ENCODE measurements around the gene WNT6. TPM values are rescaled to one million over a fixed set of nuclear protein-coding genes. Genes with fewer than 3 reads are reported as not detected.

The WNT6 gene
- total and polyA plus RNA-seq, 2 of the 8 experiments (the other 6 are each of a cell fraction or from before 2014, with no cell fraction given) = not detected

- H3K4me2 ChIP-seq (ENCODE audit: insufficient read depth in 1 of 2, low read depth in 2 of 2, low read length in 2 of 2) = no peak overlapping the region
- H2BK120ac ChIP-seq (replicated peaks; ENCODE audit: low read depth, low read length) = no peak overlapping the region
- H3K14ac ChIP-seq (ENCODE audit: insufficient read length) = no peak overlapping the region
- H3K18ac ChIP-seq (ENCODE audit: extremely low read depth, low read length) = no peak overlapping the region
- 84% methylated on average over 14 of the region's 14 CpGs; no CpG with 5 or more reads in 1 of the 2 experiments for WGBS, 2 experiments (ENCODE audit: extremely low coverage in 1 of 2, insufficient coverage in 1 of 2, insufficient read length in 1 of 2, insufficient replicate concordance in 2 of 2, low coverage in 1 of 2, low lambda C conversion rate in 2 of 2, missing lambda C conversion rate in 1 of 2)
- H2BK5ac ChIP-seq (ENCODE audit: low read depth, low read length) = no peak overlapping the region
- H3K36me3 ChIP-seq (ENCODE audit: control insufficient read depth in 2 of 4, insufficient read depth in 4 of 4, low read length in 3 of 4) = no peaks in the 10 kb centered on the region
- H2AFZ ChIP-seq (ENCODE audit: low read length) = no peak overlapping the region
- no peaks in the 10 kb centered on the region for H3K79me2 ChIP-seq (ENCODE audit: control insufficient read depth in 1 of 2, insufficient read depth in 2 of 2, low read length in 2 of 2)
- H2BK12ac ChIP-seq (ENCODE audit: low read depth, low read length) = no peak overlapping the region
- H3K23ac ChIP-seq (ENCODE audit: insufficient read length) = no peak overlapping the region
- ChIA-PET CTCF (ENCODE audit: partially characterized antibody) (interaction anchor here (0.9 to 2.6 kb wide), 5 partner anchors 11 to 71 kb away, joined by 3 to 9 read pairs (median 4); no protein-coding TSS in a partner anchor), POLR2A (ENCODE audit: partially characterized antibody) (interaction anchor here (2.3 kb wide), 1 partner anchor 12 kb away, joined by 5 read pairs; no protein-coding TSS in a partner anchor)
- peaks cover 2% of the 10 kb centered on the region; the same call in 1 of the 2 replicates for H3K23me2 ChIP-seq (ENCODE audit: low read depth, low read length)
- H3K9ac ChIP-seq (replicated peaks in 1 of 4; ENCODE audit: extremely low read depth in 1 of 4, low read depth in 3 of 4, low read length in 3 of 4) = no peak overlapping the region
- FAIRE-seq (no peak), DNase-seq (ENCODE audit: low read depth in 1 of 2, low spot score in 2 of 2) (no peak)
- H3K4ac ChIP-seq (replicated peaks; ENCODE audit: insufficient read length, low read depth, low read length) = no peak overlapping the region
- no peak overlapping the region for H2AK5ac ChIP-seq (ENCODE audit: low read depth, low read length)
- H3K4me3 ChIP-seq (ENCODE audit: extremely low read depth in 1 of 4, insufficient read depth in 2 of 4, low read depth in 3 of 4, low read length in 4 of 4) = no peak overlapping the region
- H2BK15ac ChIP-seq (ENCODE audit: low read length) = no peak overlapping the region
- no peak overlapping the region for H2BK20ac ChIP-seq (ENCODE audit: low read length)
- no peak overlapping the region for H4K8ac ChIP-seq (ENCODE audit: extremely low read depth, insufficient read depth, low read length)
- peaks cover 0 to 4% (median 0%) of the 10 kb centered on the region in 4 experiments; a peak in 1 of 7 replicates for H3K27me3 ChIP-seq (replicated peaks in 1 of 4; ENCODE audit: control insufficient read depth in 3 of 4, extremely low read depth in 1 of 4, insufficient read depth in 3 of 4, low read length in 3 of 4)
- H4K5ac ChIP-seq (ENCODE audit: insufficient read length, low read depth, low read length) = no peak overlapping the region
- no peaks in the 10 kb centered on the region; a peak in 1 of 7 replicates for H3K4me1 ChIP-seq (replicated peaks in 1 of 4; ENCODE audit: control insufficient read depth in 3 of 4, insufficient read depth in 4 of 4, low read length in 3 of 4)
- H4K20me1 ChIP-seq (replicated peaks in 1 of 2; ENCODE audit: control insufficient read depth in 1 of 2, insufficient read depth in 2 of 2, low read length in 2 of 2) = no peaks in the 10 kb centered on the region
- H3K27ac ChIP-seq (ENCODE audit: low read depth, low read length) = no peak overlapping the region
- no peak overlapping the region for H3K56ac ChIP-seq (replicated peaks; ENCODE audit: insufficient read length, low read depth, low read length)
- no peak overlapping the region for H4K91ac ChIP-seq (replicated peaks; ENCODE audit: insufficient read length, low read length)
- H3K9me3 ChIP-seq (ENCODE audit: insufficient read depth in 2 of 2, low read depth in 1 of 2, low read length in 1 of 2) = no peaks in the 10 kb centered on the region
- H3K79me1 ChIP-seq (ENCODE audit: low read depth, low read length) = no peaks in the 10 kb centered on the region; the same call in 1 of the 2 replicates
- no peak for TF ChIP-seq BACH1 (IDR thresholded peaks at IDR 0.05; ENCODE audit: low read length)
- TF ChIP-seq GTF2F1 (IDR thresholded peaks at IDR 0.05; ENCODE audit: borderline replicate concordance, low read depth, low read length) = no peak
- no peak for TF ChIP-seq JUND (IDR thresholded peaks at IDR 0.05; ENCODE audit: low read length)
- TF ChIP-seq, protein P1, sequence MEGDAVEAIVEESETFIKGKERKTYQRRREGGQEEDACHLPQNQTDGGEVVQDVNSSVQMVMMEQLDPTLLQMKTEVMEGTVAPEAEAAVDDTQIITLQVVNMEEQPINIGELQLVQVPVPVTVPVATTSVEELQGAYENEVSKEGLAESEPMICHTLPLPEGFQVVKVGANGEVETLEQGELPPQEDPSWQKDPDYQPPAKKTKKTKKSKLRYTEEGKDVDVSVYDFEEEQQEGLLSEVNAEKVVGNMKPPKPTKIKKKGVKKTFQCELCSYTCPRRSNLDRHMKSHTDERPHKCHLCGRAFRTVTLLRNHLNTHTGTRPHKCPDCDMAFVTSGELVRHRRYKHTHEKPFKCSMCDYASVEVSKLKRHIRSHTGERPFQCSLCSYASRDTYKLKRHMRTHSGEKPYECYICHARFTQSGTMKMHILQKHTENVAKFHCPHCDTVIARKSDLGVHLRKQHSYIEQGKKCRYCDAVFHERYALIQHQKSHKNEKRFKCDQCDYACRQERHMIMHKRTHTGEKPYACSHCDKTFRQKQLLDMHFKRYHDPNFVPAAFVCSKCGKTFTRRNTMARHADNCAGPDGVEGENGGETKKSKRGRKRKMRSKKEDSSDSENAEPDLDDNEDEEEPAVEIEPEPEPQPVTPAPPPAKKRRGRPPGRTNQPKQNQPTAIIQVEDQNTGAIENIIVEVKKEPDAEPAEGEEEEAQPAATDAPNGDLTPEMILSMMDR (IDR thresholded peaks at IDR 0.05; ENCODE audit: control extremely low read depth in 1 of 3, insufficient read depth in 1 of 3, low read depth in 1 of 3, low read length in 3 of 3) = no peak
- TF ChIP-seq SP4 (IDR thresholded peaks at IDR 0.05; ENCODE audit: low read length) = no peak
- TF ChIP-seq PHF8 (conservative IDR thresholded peaks at IDR 0.05; ENCODE audit: low read depth, low read length) = no peak
- TF ChIP-seq EP300 (IDR thresholded peaks at IDR 0.05; ENCODE audit: borderline replicate concordance in 1 of 2, low read depth in 2 of 2, low read length in 2 of 2) = no peak
- TF ChIP-seq SAP30 (IDR thresholded peaks at IDR 0.05; ENCODE audit: insufficient read depth, insufficient replicate concordance, low read length) = no peak
- TF ChIP-seq CHD1 (IDR thresholded peaks at IDR 0.05; ENCODE audit: low read depth, low read length) = no peak
Measured at GRCh38 chr2:218827701-218828476, 31.7 kb upstream of the WNT6 start.
